Measurements from ENCODE around the gene DNTT. TPM values are rescaled to one million over a fixed set of nuclear protein-coding genes. Genes with fewer than 3 reads are reported as not detected.
"Not testable (repeated sequence)": the region's sequence is repeated elsewhere in the genome, so short reads cannot be mapped to it uniquely, and the experiment has no call there.

The DNTT gene
- total RNA-seq, 1 donor from 2014 or later = not detected

- no peaks in the 10 kb centered on the region for H3K36me3 Mint-ChIP-seq (ENCODE audit: low read depth)
- no peak overlapping the region for H3K4me3 Mint-ChIP-seq (ENCODE audit: low read depth)
- H3K27me3 Mint-ChIP-seq (ENCODE audit: low read depth) = peaks cover 23% of the 10 kb centered on the region
- peaks cover 16% of the 10 kb centered on the region for H3K4me1 Mint-ChIP-seq (ENCODE audit: low read depth)
- H3K9me3 Mint-ChIP-seq = no peaks in the 10 kb centered on the region
- DNase-seq (ENCODE audit: low spot score) = no peak
- no peak overlapping the region for H3K27ac Mint-ChIP-seq
- intact Hi-C loops (cut with micrococcal nuclease) = no loop called here
These were observed 2.6 kb upstream of the DNTT start for GRCh38 chr10:96301616-96302015.

DNA sequence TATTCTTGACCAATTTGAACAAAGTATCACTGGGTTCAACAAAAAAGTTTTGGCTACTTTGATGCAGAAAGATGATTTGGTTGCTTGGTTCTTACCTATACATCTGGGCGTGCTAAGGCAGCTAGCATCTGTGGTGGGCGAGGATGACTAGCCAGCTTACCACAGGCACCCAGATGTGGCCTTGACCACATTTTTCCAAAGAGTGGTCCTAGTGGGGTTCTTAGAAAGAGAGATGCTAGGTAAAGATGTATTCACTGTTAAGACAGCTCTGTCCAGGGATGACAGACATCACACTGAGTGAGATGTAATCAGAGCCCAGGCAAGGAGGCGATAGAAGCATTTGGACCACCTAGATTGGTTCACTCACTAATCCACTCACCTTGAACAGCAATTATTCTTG, 785 bp downstream of the DNTT start:
- DNase-seq (ENCODE audit: low spot score) = no peak
- no peak overlapping the region for H3K4me3 Mint-ChIP-seq (ENCODE audit: low read depth)
- H3K4me1 Mint-ChIP-seq (ENCODE audit: low read depth) = peaks cover 8% of the 10 kb centered on the region
- peaks cover 35% of the 10 kb centered on the region for H3K27me3 Mint-ChIP-seq (ENCODE audit: low read depth)
- H3K9me3 Mint-ChIP-seq = no peaks in the 10 kb centered on the region
- intact Hi-C loops (cut with micrococcal nuclease) = no loop called here
- H3K27ac Mint-ChIP-seq = no peak overlapping the region
- no peaks in the 10 kb centered on the region for H3K36me3 Mint-ChIP-seq (ENCODE audit: low read depth)

DNA sequence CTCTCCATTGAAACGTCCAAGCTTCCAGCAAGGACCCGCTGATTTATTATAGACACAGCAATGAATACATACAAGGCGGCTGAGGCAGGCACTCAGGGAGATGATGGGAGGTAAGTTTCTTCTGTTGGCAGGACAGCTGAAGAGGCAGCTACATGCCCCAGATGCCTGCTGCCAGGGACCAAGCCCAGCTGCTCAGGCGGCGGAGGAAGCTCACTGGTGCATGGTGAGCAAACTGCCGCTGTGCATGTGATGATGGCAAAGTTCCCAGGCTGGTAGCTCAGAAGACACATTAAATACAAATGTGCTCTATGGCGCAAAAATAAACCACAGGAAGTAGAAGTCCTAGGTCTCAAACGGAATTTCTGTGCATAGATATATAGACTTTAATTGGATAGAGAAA, 2.3 kb downstream of the DNTT start:
- H3K27ac Mint-ChIP-seq = no peak overlapping the region
- H3K4me3 Mint-ChIP-seq (ENCODE audit: low read depth) = no peak overlapping the region
- peaks cover 7% of the 10 kb centered on the region for H3K4me1 Mint-ChIP-seq (ENCODE audit: low read depth)
- H3K36me3 Mint-ChIP-seq (ENCODE audit: low read depth) = no peaks in the 10 kb centered on the region
- no peak for DNase-seq (ENCODE audit: low spot score)
- H3K9me3 Mint-ChIP-seq = no peaks in the 10 kb centered on the region
- intact Hi-C loops (cut with micrococcal nuclease) = no loop called here
- peaks cover 38% of the 10 kb centered on the region for H3K27me3 Mint-ChIP-seq (ENCODE audit: low read depth)

GRCh38 chr10:96308854-96309253, 4.6 kb downstream of the DNTT start:
- DNase-seq (ENCODE audit: low spot score); H3K4me1 Mint-ChIP-seq (ENCODE audit: low read depth); H3K4me3 Mint-ChIP-seq (ENCODE audit: low read depth); H3K27ac Mint-ChIP-seq; H3K36me3 Mint-ChIP-seq (ENCODE audit: low read depth); H3K9me3 Mint-ChIP-seq; intact Hi-C loops (cut with micrococcal nuclease): not testable (repeated sequence)
- peaks cover 38% of the 10 kb centered on the region for H3K27me3 Mint-ChIP-seq (ENCODE audit: low read depth)

DNA sequence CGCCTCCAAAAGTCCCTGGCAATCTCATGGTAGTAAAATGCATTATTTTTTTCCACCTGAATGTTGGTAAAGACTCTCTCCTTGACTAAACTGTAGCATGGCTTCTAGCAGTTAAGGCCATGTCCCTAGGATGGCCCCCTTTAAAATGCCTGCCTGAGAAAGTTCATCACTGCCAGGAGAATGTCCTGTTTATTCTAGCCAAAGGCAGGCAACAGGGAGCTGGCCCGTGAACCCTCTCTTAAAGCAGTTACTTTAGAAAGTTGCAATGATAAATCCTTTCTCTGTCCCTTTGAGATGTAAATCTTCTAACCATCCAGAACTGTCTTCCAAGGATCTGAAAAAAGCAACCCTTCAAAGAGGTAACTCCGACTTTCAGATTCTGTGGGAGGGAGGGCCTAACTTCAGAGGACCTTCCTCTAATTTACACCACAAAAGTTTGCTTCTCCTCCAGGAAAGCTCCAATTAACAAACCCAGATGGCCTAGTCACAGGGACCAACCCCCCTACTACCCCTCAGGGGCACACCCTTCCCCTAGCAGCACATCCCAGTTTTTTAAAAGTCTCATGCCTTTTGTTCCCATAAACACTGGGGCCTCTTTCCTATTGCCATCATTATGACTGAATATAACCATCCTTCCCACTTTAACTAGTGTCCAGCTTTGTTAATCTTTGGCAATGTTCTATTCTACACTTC, 5.5 kb downstream of the DNTT start:
- intact Hi-C loops (cut with micrococcal nuclease) = no loop called here
- H3K27ac Mint-ChIP-seq = no peak overlapping the region
- no peak for DNase-seq (ENCODE audit: low spot score)
- no peaks in the 10 kb centered on the region for H3K9me3 Mint-ChIP-seq
- no peak overlapping the region for H3K4me3 Mint-ChIP-seq (ENCODE audit: low read depth)
- peaks cover 5% of the 10 kb centered on the region for H3K4me1 Mint-ChIP-seq (ENCODE audit: low read depth)
- H3K27me3 Mint-ChIP-seq (ENCODE audit: low read depth) = peaks cover 28% of the 10 kb centered on the region
- H3K36me3 Mint-ChIP-seq (ENCODE audit: low read depth) = no peaks in the 10 kb centered on the region

DNA sequence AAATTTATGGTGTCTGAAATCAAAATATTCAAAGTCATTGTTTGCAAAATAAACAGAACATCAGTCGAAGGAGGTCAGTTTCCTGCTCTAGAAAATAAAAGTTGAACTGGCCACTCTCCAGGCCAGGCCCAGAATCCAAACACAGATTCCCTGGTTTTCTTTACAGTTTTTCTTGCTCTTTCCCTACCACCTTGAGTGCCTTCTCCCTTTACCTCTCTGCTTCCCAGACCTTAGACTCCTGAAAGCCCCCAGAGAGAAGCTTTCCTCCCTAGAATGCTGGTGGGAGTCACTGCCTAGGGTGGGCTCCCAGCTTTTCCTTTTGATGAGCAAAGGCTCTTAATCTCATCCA, 6.1 kb downstream of the DNTT start:
- H3K27me3 Mint-ChIP-seq (ENCODE audit: low read depth) = peaks cover 25% of the 10 kb centered on the region
- H3K36me3 Mint-ChIP-seq (ENCODE audit: low read depth) = no peaks in the 10 kb centered on the region
- H3K4me3 Mint-ChIP-seq (ENCODE audit: low read depth) = no peak overlapping the region
- intact Hi-C loops (cut with micrococcal nuclease) = no loop called here
- H3K4me1 Mint-ChIP-seq (ENCODE audit: low read depth) = peaks cover 5% of the 10 kb centered on the region
- no peak overlapping the region for H3K27ac Mint-ChIP-seq
- H3K9me3 Mint-ChIP-seq = no peaks in the 10 kb centered on the region
- DNase-seq (ENCODE audit: low spot score) = no peak

DNA sequence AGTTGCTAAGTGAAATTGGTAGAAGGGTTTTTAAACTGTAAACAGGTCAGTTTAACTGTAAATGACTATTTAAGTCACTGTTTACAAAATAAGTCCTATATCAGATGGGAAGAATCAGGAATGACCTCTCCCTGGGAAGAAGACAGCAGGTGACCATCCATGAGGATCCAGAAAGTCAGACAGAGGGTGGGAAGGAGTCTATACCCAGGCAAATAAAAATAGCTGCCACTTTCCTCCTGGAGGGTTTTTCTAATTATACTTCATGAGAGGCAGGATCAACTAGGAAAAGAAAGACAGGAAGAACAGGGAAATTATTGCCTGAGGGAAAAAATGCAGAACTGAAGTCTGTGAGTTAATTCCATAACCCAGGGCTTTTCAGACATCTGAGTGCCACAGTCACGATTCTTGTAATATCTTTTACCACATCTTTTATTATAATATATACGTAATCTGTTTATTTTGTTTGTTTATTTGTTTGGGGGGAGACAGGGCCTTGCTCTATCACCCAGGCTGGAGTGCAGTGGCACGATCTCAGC, 7.0 kb downstream of the DNTT start:
- Mint-ChIP-seq H3K27ac (no peak overlapping the region), H3K36me3 (ENCODE audit: low read depth) (no peaks in the 10 kb centered on the region), H3K4me1 (ENCODE audit: low read depth) (peaks cover 4% of the 10 kb centered on the region), H3K9me3 (no peaks in the 10 kb centered on the region), H3K27me3 (ENCODE audit: low read depth) (peaks cover 26% of the 10 kb centered on the region), H3K4me3 (ENCODE audit: low read depth) (no peak overlapping the region)
- no peak for DNase-seq (ENCODE audit: low spot score)
- intact Hi-C loops (cut with micrococcal nuclease) = no loop called here

DNA sequence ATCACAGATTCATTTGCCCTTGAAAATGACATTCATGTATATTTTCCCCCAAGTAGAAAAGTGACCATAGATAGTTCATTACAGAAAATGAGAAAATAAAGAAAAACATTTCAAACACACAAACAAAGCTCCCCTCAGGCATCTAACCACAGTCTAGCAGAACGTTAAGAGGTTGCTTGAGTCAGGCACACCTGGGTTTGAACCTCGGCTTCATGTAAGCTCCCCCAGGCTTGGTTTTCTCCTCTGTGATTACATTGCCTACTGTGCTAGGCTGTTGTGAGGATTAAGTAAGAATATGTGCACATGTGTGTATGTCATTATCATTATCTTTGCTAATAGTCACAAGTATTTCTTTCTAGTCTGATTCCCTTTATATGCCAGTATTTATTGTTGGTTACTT, 9.1 kb downstream of the DNTT start:
- no peak overlapping the region for H3K4me3 Mint-ChIP-seq (ENCODE audit: low read depth)
- H3K36me3 Mint-ChIP-seq (ENCODE audit: low read depth) = no peaks in the 10 kb centered on the region
- no peaks in the 10 kb centered on the region for H3K4me1 Mint-ChIP-seq (ENCODE audit: low read depth)
- H3K9me3 Mint-ChIP-seq = no peaks in the 10 kb centered on the region
- H3K27ac Mint-ChIP-seq = no peak overlapping the region
- intact Hi-C loops (cut with micrococcal nuclease) = no loop called here
- H3K27me3 Mint-ChIP-seq (ENCODE audit: low read depth) = peaks cover 21% of the 10 kb centered on the region
- DNase-seq (ENCODE audit: low spot score) = no peak

DNA sequence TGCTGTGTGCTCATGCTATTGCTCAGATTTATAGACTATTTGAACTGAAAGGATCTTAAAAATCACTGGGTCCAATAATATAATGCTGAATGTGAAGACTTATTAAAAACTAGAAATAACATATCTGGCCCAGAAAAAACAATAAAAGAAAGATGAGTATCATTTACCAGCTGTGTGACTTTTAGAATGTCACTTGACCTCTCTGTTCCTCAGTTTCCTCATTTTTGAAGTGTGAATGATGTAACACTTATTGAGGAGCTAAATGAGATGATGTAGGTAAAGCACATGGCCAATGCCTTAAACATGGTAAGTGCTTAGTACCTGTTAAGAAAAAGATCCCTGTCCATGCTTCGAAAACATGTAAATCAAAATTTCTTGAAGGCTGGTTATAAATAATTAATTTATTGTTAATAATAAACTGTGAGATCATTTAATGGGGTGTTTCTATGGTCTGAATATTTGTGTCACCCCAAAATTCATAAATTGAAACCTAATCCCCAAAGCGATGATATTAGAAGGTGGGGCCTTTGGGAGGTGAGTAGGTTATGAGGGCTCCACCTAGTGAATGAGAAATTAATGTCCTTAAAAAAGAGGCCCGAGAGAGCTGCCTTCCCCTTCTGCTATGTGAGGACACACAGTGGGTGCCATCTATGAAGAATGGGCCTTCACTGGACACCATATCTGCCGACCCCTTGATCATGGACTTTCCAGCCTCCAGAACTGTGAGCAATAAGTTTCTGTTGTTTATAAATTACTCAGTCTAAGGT, 13.0 kb downstream of the DNTT start:
- DNase-seq (ENCODE audit: low spot score) = no peak
- Mint-ChIP-seq H3K4me1 (ENCODE audit: low read depth) (no peaks in the 10 kb centered on the region), H3K27ac (no peak overlapping the region), H3K36me3 (ENCODE audit: low read depth) (no peaks in the 10 kb centered on the region), H3K9me3 (no peaks in the 10 kb centered on the region), H3K27me3 (ENCODE audit: low read depth) (peaks cover 14% of the 10 kb centered on the region), H3K4me3 (ENCODE audit: low read depth) (no peak overlapping the region)
- intact Hi-C loops (cut with micrococcal nuclease) = no loop called here

GRCh38 chr10:96319754-96320474, 15.7 kb downstream of the DNTT start:
- H3K4me3 Mint-ChIP-seq (ENCODE audit: low read depth) = no peak overlapping the region
- intact Hi-C loops (cut with micrococcal nuclease) = no loop called here
- H3K36me3 Mint-ChIP-seq (ENCODE audit: low read depth) = no peaks in the 10 kb centered on the region
- no peaks in the 10 kb centered on the region for H3K9me3 Mint-ChIP-seq
- no peak overlapping the region for H3K27ac Mint-ChIP-seq
- no peak for DNase-seq (ENCODE audit: low spot score)
- H3K27me3 Mint-ChIP-seq (ENCODE audit: low read depth) = peaks cover 22% of the 10 kb centered on the region
- no peaks in the 10 kb centered on the region for H3K4me1 Mint-ChIP-seq (ENCODE audit: low read depth)

DNA sequence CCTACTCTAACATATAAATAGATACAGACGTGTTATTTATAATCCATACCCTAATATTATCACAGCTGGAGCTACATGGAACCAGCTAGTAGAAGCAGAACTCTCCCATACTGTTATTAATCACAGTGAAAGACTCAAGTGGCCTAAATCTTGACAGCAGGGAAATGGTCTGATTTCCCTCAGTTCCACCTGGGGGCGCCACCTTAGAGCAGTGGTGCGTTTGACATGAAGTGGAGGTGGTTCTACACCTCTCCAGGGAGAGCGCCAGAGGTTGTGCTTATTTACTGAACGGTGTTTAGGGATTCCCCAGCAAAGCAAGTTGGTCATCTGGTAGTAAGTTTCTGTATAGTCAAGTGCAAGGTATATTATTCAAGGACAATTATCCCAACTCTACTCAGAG, 17.6 kb downstream of the DNTT start:
- DNase-seq (ENCODE audit: low spot score) = no peak

GRCh38 chr10:96322275-96322674, 18.0 kb downstream of the DNTT start:
- DNase-seq (ENCODE audit: low spot score) = no peak
- Mint-ChIP-seq H3K36me3 (ENCODE audit: low read depth) (no peaks in the 10 kb centered on the region), H3K4me1 (ENCODE audit: low read depth) (no peaks in the 10 kb centered on the region), H3K27ac (no peak overlapping the region), H3K27me3 (ENCODE audit: low read depth) (peaks cover 17% of the 10 kb centered on the region), H3K4me3 (ENCODE audit: low read depth) (no peak overlapping the region), H3K9me3 (no peaks in the 10 kb centered on the region)
- intact Hi-C loops (cut with micrococcal nuclease) = no loop called here

More for the DNA sequence above, 17.6 kb downstream of the DNTT start:
- intact Hi-C loops (cut with micrococcal nuclease) = no loop called here
- H3K4me3 Mint-ChIP-seq (ENCODE audit: low read depth) = no peak overlapping the region
- H3K27me3 Mint-ChIP-seq (ENCODE audit: low read depth) = peaks cover 15% of the 10 kb centered on the region
- H3K4me1 Mint-ChIP-seq (ENCODE audit: low read depth) = no peaks in the 10 kb centered on the region
- H3K9me3 Mint-ChIP-seq = no peaks in the 10 kb centered on the region
- no peaks in the 10 kb centered on the region for H3K36me3 Mint-ChIP-seq (ENCODE audit: low read depth)
- H3K27ac Mint-ChIP-seq = no peak overlapping the region

DNA sequence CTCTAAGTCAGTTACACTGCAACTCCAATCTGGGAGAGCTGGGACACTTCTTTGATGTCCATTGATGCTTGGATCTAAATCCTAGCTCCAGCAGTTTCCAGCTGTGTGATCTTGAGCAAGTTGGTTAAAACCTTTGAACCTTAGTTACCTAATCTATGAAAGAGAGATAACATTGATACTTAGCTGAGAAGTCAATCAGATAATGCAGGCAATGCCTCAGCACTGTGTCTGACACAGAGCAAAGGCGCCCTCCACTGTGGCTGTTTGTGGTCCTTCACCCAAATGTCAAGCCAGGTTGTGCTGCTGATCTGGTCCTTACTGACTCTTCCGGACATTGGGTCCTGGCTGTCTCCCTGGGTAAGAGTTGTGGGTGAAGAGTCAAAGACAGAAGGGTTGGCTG, 20.2 kb downstream of the DNTT start:
- Mint-ChIP-seq H3K36me3 (ENCODE audit: low read depth) (no peaks in the 10 kb centered on the region), H3K9me3 (no peaks in the 10 kb centered on the region), H3K4me3 (ENCODE audit: low read depth) (no peak overlapping the region), H3K4me1 (ENCODE audit: low read depth) (no peaks in the 10 kb centered on the region), H3K27ac (no peak overlapping the region), H3K27me3 (ENCODE audit: low read depth) (peaks cover 25% of the 10 kb centered on the region)
- DNase-seq (ENCODE audit: low spot score) = no peak
- intact Hi-C loops (cut with micrococcal nuclease) = no loop called here
